T-cell (primary cell): ENCODE data around the gene SORL1-AS1.
A peak's percentile ranks its signal among the peaks of the same experiment; 100 is the strongest.

Source experiments
- ATAC-seq, 4 experiments: fragments of 200-7000 bp in 3 of 4; fragments of 150-1000 bp in 1 of 4; cut with Tn5 transposase; replicated peaks in 1 of 4; 1 replicate in 3 of 4; 2 replicates in 1 of 4; pipeline ENCODE4 v1.10.0; 2021; ENCODE audit warnings: moderate library complexity in 3 of 4, mild to moderate bottlenecking in 2 of 4, moderate number of reproducible peaks in 1 of 4
- CTCF ChIA-PET, 2 donors: fragments of 300-600 bp; sonication (Branson Sonifier 250); formaldehyde crosslinking; loops; one replicate each; lab custom pipeline; 2022; ENCODE audit warnings: antibody characterized with exemption in 2 of 2; lab: Charles Lee
- POLR2A ChIA-PET, 2 donors: fragments of 300-600 bp; sonication (Branson Sonifier 250); formaldehyde crosslinking; loops; one replicate each; lab custom pipeline; 2022; ENCODE audit warnings: antibody characterized with exemption in 2 of 2; lab: Charles Lee
- DNase-seq, 35 experiments: peaks; one replicate each; pipeline versions ENCODE4 v3.0.0 to v3.0.0-alpha.2; 2013 to 2023
- H3K27ac ChIP-seq: one replicate; pipeline ENCODE4 v1.5.1; 2013; ENCODE audit warnings: low read length
- H3K27me3 ChIP-seq, 2 experiments: replicated peaks in 1 of 2; 1 replicate in 1 of 2; 2 replicates in 1 of 2; pipeline versions ENCODE4 v1.6.1 to v1.7.0; 2013; ENCODE audit warnings: low read length in 1 of 2, mixed read lengths in 1 of 2; ENCODE audit not compliant: control insufficient read depth in 2 of 2, insufficient read depth in 2 of 2; ENCODE audit errors: extremely low read depth in 1 of 2
- H3K36me3 ChIP-seq, 2 donors: 1 replicate in 1 of 2; 2 replicates in 1 of 2; pipeline versions ENCODE4 v1.6.1 to v1.7.0; 2013; ENCODE audit warnings: low read length in 1 of 2; ENCODE audit not compliant: control insufficient read depth in 2 of 2, insufficient read depth in 1 of 2; ENCODE audit errors: extremely low read depth in 1 of 2
- H3K4me1 ChIP-seq, 2 experiments: 1 replicate in 1 of 2; 2 replicates in 1 of 2; pipeline versions ENCODE4 v1.6.1 to v1.7.0; 2013; ENCODE audit warnings: low read length in 2 of 2, mixed read lengths in 1 of 2; ENCODE audit not compliant: insufficient read depth in 2 of 2, control insufficient read depth in 1 of 2; ENCODE audit errors: extremely low read depth in 1 of 2
- H3K4me3 ChIP-seq, 2 donors: 1 replicate in 1 of 2; 2 replicates in 1 of 2; pipeline versions ENCODE4 v1.5.1 to v1.7.0; 2013; ENCODE audit warnings: mild to moderate bottlenecking in 2 of 2, low read length in 1 of 2, moderate library complexity in 1 of 2; ENCODE audit not compliant: control insufficient read depth in 1 of 2; ENCODE audit errors: extremely low read depth in 1 of 2
- H3K9me3 ChIP-seq: 2 replicates; pipeline ENCODE4 v1.7.0; 2013
- H3K27ac Mint-ChIP-seq, 2 donors: one replicate each; pipeline ENCODE4 v1.8.0; 2020 to 2021; ENCODE audit warnings: mild to moderate bottlenecking in 2 of 2, mixed read lengths in 2 of 2
- H3K27me3 Mint-ChIP-seq, 2 donors: one replicate each; pipeline ENCODE4 v1.8.0; 2021 to 2022; ENCODE audit warnings: mixed read lengths in 2 of 2
- H3K36me3 Mint-ChIP-seq: one replicate; pipeline ENCODE4 v1.8.0; 2021; ENCODE audit warnings: mixed read lengths
- H3K4me1 Mint-ChIP-seq, 3 donors: one replicate each; pipeline ENCODE4 v1.8.0; 2020 to 2022; ENCODE audit warnings: mixed read lengths in 3 of 3, mild to moderate bottlenecking in 1 of 3
- H3K4me3 Mint-ChIP-seq, 3 donors: one replicate each; pipeline ENCODE4 v1.8.0; 2020 to 2022; ENCODE audit warnings: mild to moderate bottlenecking in 3 of 3, mixed read lengths in 3 of 3, moderate library complexity in 3 of 3
- H3K9me3 Mint-ChIP-seq, 3 donors: one replicate each; pipeline ENCODE4 v1.8.0; 2020 to 2022; ENCODE audit warnings: mixed read lengths in 3 of 3
- WGBS: methylation state at CpG from one replicate; pipeline ENCODE4 v1.1.5; 2013; ENCODE audit warnings: missing lambda C conversion rate; ENCODE audit not compliant: insufficient coverage; 5-methylcytosine and 5-hydroxymethylcytosine counted together

SORL1-AS1 gene

GRCh38 chr11:121472312-121472711 is 19.5 kb upstream of the SORL1-AS1 start:
- WGBS = 20% methylated on average over 1 of the region's 2 CpGs
- Histone ChIP-seq H3K27me3 (no peaks in the 10 kb centered on the region), H3K4me3 (no peak overlapping the region), H3K36me3 (peaks cover 12 to 55% of the 10 kb centered on the region in 2 donors), H3K9me3 (no peaks in the 10 kb centered on the region), H3K4me1 (peaks cover 26 to 81% of the 10 kb centered on the region in 2 experiments), H3K27ac (peak overlapping the region; percentile 27)
- Mint-ChIP-seq H3K4me1 (peaks cover 90 to 95% (median 94%) of the 10 kb centered on the region in 3 donors), H3K4me3 (peak overlapping the region in 1 of 3 donors; percentile 10), H3K9me3 (no peaks in the 10 kb centered on the region), H3K27me3 (no peaks in the 10 kb centered on the region), H3K27ac (peak overlapping the region; percentile 68 to 72), H3K36me3 (peaks cover 57% of the 10 kb centered on the region)
- CTCF ChIA-PET = interaction anchor here in 1 of 2 donors (0.6 kb wide), 1 partner anchor 544 kb away, joined by 5 read pairs; no protein-coding TSS in a partner anchor
- DNase-seq (peak in 1 of 35 experiments; percentile 35), ATAC-seq (no peak)
- POLR2A ChIA-PET = interaction anchor here (0.6 kb wide), 2 partner anchors 16 to 20 kb away, joined by 3 to 4 read pairs; partner anchors contain the start of gene SORL1-AS1 (in 1 of the 2)

- H3K4me3 Mint-ChIP-seq = no peak overlapping the region
- peak overlapping the region in 1 of 2 donors; percentile 7 for H3K27ac Mint-ChIP-seq
- H3K36me3 ChIP-seq = peaks cover 12 to 46% of the 10 kb centered on the region in 2 donors
- ATAC-seq (no peak), DNase-seq (no peak)
- H3K36me3 Mint-ChIP-seq = peaks cover 52% of the 10 kb centered on the region
- H3K9me3 ChIP-seq = no peaks in the 10 kb centered on the region
- H3K27me3 Mint-ChIP-seq = no peaks in the 10 kb centered on the region
- H3K27ac ChIP-seq = no peak overlapping the region
- H3K27me3 ChIP-seq = no peaks in the 10 kb centered on the region
- ChIA-PET POLR2A (no interaction called here), CTCF (no interaction called here)
- peaks cover 34 to 84% of the 10 kb centered on the region in 2 experiments for H3K4me1 ChIP-seq
- H3K9me3 Mint-ChIP-seq = no peaks in the 10 kb centered on the region
- WGBS = 92% methylated on average over 12 of the region's 12 CpGs
- peaks cover 90 to 96% (median 95%) of the 10 kb centered on the region in 3 donors for H3K4me1 Mint-ChIP-seq
- no peak overlapping the region for H3K4me3 ChIP-seq
Measured at GRCh38 chr11:121471167-121471566, 18.4 kb upstream of the SORL1-AS1 start.

- no peak overlapping the region for H3K4me3 ChIP-seq
- H3K9me3 ChIP-seq = no peaks in the 10 kb centered on the region
- H3K4me1 ChIP-seq = peaks cover 40 to 92% of the 10 kb centered on the region in 2 experiments
- POLR2A ChIA-PET = interaction anchor here in 1 of 2 donors (0.7 kb wide), 1 partner anchor 166 kb away, joined by 3 read pairs; no protein-coding TSS in a partner anchor
- no peaks in the 10 kb centered on the region for H3K27me3 Mint-ChIP-seq
- peaks cover 45% of the 10 kb centered on the region for H3K36me3 Mint-ChIP-seq
- H3K27ac Mint-ChIP-seq = peak overlapping the region; percentile 91 to 95
- no peak for ATAC-seq
- CTCF ChIA-PET = no interaction called here
- WGBS = 97% methylated on average over 5 of the region's 5 CpGs
- peaks cover 12 to 39% of the 10 kb centered on the region in 2 donors for H3K36me3 ChIP-seq
- no peaks in the 10 kb centered on the region for H3K27me3 ChIP-seq
- H3K4me1 Mint-ChIP-seq = peaks cover 90 to 96% (median 95%) of the 10 kb centered on the region in 3 donors
- H3K27ac ChIP-seq = no peak overlapping the region
- H3K9me3 Mint-ChIP-seq = no peaks in the 10 kb centered on the region
- peak overlapping the region in 1 of 3 donors; percentile 98 for H3K4me3 Mint-ChIP-seq
- no peak for DNase-seq
Measured at GRCh38 chr11:121469910-121470309, 17.1 kb upstream of the SORL1-AS1 start.

- H3K36me3 Mint-ChIP-seq = peaks cover 31% of the 10 kb centered on the region
- peaks cover 12 to 27% of the 10 kb centered on the region in 2 donors for H3K36me3 ChIP-seq
- no peaks in the 10 kb centered on the region for H3K9me3 ChIP-seq
- H3K4me3 ChIP-seq = no peak overlapping the region
- ATAC-seq (peak; percentile 59 to 86 (median 64)), DNase-seq (peak; percentile 44 to 85 (median 76))
- 10% methylated on average over 10 of the region's 10 CpGs for WGBS
- H3K4me1 Mint-ChIP-seq = peaks cover 98 to 99% (median 99%) of the 10 kb centered on the region in 3 donors
- CTCF ChIA-PET = interaction anchor here (0.7 to 6.0 kb wide), 10 partner anchors 10 to 148 kb away, joined by 3 to 24 read pairs (median 3); partner anchors contain the start of gene SORL1-AS1 (in 1 of the 2)
- H3K27me3 ChIP-seq = no peaks in the 10 kb centered on the region
- H3K4me1 ChIP-seq = peaks cover 58 to 95% of the 10 kb centered on the region in 2 experiments
- H3K27ac ChIP-seq = peak overlapping the region; percentile 61
- POLR2A ChIA-PET = interaction anchor here (0.5 to 1.8 kb wide), 8 partner anchors 11 to 27 kb away, joined by 3 to 9 read pairs (median 4); partner anchors contain the start of gene SORL1-AS1 (in 1 of the 2)
- peak overlapping the region; percentile 91 to 95 for H3K27ac Mint-ChIP-seq
- H3K9me3 Mint-ChIP-seq = no peaks in the 10 kb centered on the region
- H3K27me3 Mint-ChIP-seq = no peaks in the 10 kb centered on the region
- peak overlapping the region; percentile 65 to 98 (median 74) for H3K4me3 Mint-ChIP-seq
Measured at GRCh38 chr11:121467965-121468364, 15.2 kb upstream of the SORL1-AS1 start.

- ATAC-seq (no peak), DNase-seq (no peak)
- Histone ChIP-seq H3K36me3 (peaks cover 12 to 27% of the 10 kb centered on the region in 2 donors), H3K4me3 (no peak overlapping the region), H3K9me3 (no peaks in the 10 kb centered on the region), H3K27me3 (no peaks in the 10 kb centered on the region), H3K27ac (peak overlapping the region; percentile 61), H3K4me1 (peaks cover 63 to 95% of the 10 kb centered on the region in 2 experiments)
- peak overlapping the region; percentile 65 to 98 (median 74) for H3K4me3 Mint-ChIP-seq
- H3K27me3 Mint-ChIP-seq = no peaks in the 10 kb centered on the region
- H3K4me1 Mint-ChIP-seq = peaks cover 98 to 99% (median 99%) of the 10 kb centered on the region in 3 donors
- ChIA-PET POLR2A (interaction anchor here (0.5 to 1.8 kb wide), 7 partner anchors 11 to 27 kb away, joined by 3 to 9 read pairs (median 4); partner anchors contain the start of gene SORL1-AS1 (in 1 of the 2)), CTCF (interaction anchor here in 1 of 2 donors (0.7 to 6.0 kb wide), 8 partner anchors 10 to 148 kb away, joined by 3 to 24 read pairs (median 3); no protein-coding TSS in a partner anchor)
- no CpG with 5 or more reads among the region's 2 CpGs for WGBS
- no peaks in the 10 kb centered on the region for H3K9me3 Mint-ChIP-seq
- H3K36me3 Mint-ChIP-seq = peaks cover 27% of the 10 kb centered on the region
- peak overlapping the region; percentile 91 to 95 for H3K27ac Mint-ChIP-seq
Measured at GRCh38 chr11:121467471-121467870, 14.7 kb upstream of the SORL1-AS1 start.

GRCh38 chr11:121466063-121466794 is 13.5 kb upstream of the SORL1-AS1 start:
- ChIA-PET CTCF (interaction anchor here (0.6 to 6.0 kb wide), 6 partner anchors 12 to 152 kb away, joined by 3 to 24 read pairs (median 4); no protein-coding TSS in a partner anchor), POLR2A (interaction anchor here (0.6 to 0.7 kb wide), 5 partner anchors 9 to 133 kb away, joined by 5 to 7 read pairs (median 7); no protein-coding TSS in a partner anchor)
- no peaks in the 10 kb centered on the region for H3K9me3 Mint-ChIP-seq
- peaks cover 98 to 99% (median 99%) of the 10 kb centered on the region in 3 donors for H3K4me1 Mint-ChIP-seq
- no peaks in the 10 kb centered on the region for H3K9me3 ChIP-seq
- peaks cover 10 to 15% of the 10 kb centered on the region in 2 donors for H3K36me3 ChIP-seq
- peak overlapping the region; percentile 61 for H3K27ac ChIP-seq
- peaks cover 73 to 95% of the 10 kb centered on the region in 2 experiments for H3K4me1 ChIP-seq
- ATAC-seq (no peak), DNase-seq (peak in 6 of 35 experiments; percentile 16 to 59 (median 36))
- 74% methylated on average over 4 of the region's 8 CpGs for WGBS
- H3K4me3 ChIP-seq = peak overlapping the region in 1 of 2 donors; percentile 27
- peaks cover 23% of the 10 kb centered on the region for H3K36me3 Mint-ChIP-seq
- no peaks in the 10 kb centered on the region for H3K27me3 ChIP-seq
- peak overlapping the region; percentile 91 to 95 for H3K27ac Mint-ChIP-seq
- H3K4me3 Mint-ChIP-seq = peak overlapping the region; percentile 65 to 98 (median 74)
- H3K27me3 Mint-ChIP-seq = no peaks in the 10 kb centered on the region
